Femur (tissue), 1 donor: Measurements from ENCODE around the gene RASSF4.
"Not testable (repeated sequence)": the region's sequence is repeated elsewhere in the genome, so short reads cannot be mapped to it uniquely, and the experiment has no call there.

Source experiments
- DNase-seq: peaks from one replicate; pipeline ENCODE4 v3.0.0-alpha.2; 2017

The RASSF4 gene

DNA sequence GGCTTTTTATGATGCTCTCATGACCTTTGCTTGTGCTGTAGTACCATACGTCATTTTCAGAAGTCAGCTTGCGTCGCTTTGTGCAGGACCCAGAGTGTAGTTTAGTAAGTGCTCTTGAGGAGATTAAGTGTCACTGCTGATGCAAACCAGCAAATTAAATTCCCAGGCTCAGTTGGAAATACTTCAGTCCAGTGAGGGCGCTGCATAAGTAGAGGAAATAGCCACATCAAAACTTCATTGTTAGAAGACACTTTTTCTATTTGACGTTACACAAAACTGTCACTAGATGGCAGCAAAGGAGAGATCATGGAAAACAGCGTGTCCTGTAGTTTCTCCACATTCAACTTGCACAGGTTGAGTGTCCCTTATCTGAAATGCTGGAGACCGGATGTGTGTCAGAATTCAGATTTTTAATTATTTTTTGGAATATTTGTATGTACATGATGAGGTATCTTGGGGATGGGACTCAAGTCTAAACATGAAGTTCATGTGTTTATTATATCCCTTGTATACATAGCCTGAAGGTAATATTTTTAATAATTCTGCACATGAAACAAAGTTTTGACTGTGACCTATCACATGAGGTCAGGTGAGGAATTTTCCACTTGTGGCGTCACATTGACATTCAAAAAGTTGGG, 49.0 kb downstream of the RASSF4 start:
- peak; percentile 60 for DNase-seq

DNA sequence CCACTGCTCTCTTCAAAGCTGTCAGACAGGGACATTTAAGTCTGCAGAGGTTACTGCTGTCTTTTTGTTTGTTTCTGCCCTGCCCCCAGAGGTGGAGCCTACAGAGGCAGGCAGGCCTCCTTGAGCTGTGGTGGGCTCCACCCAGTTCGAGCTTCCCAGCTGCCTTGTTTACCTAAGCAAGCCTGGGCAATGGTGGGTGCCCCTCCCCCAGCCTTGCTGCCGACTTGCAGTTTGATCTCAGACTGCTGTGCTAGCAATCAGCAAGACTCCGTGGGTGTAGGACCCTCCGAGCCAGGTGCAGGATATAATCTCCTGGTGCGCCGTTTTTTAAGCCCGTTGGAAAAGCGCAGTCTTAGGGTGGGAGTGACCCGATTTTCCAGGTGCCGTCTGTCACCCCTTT, 55.0 kb downstream of the RASSF4 start:
- not testable (repeated sequence) for DNase-seq

GRCh38 chr10:45015590-45015989, 56.0 kb downstream of the RASSF4 start:
- no peak for DNase-seq

DNA sequence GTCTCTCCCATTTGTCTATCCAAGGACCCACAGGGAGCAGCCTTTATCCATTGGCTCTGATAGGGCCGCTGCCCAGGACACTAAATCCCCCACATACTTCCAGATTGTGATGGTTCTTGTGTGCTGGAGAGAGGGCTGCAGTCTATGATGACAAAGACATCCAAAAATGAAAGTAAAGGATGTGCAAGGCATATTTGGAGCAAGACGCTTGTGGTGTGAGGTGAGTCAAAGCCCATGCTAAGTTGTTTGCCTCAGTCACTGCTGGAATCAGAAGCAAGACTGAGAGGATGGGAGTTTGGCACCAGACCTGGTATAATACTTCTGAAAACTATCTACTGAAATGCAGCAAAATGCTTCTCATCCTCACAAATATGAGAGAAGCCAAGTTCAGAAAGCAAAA, 63.8 kb downstream of the RASSF4 start:
- DNase-seq: no peak

- no peak for DNase-seq
These were observed 74.7 kb downstream of the RASSF4 start for GRCh38 chr10:45034301-45034700.

GRCh38 chr10:45035673-45036072, 76.1 kb downstream of the RASSF4 start:
- DNase-seq: no peak

- DNase-seq: no peak
These were observed 81.4 kb downstream of the RASSF4 start for GRCh38 chr10:45040921-45041542.

DNA sequence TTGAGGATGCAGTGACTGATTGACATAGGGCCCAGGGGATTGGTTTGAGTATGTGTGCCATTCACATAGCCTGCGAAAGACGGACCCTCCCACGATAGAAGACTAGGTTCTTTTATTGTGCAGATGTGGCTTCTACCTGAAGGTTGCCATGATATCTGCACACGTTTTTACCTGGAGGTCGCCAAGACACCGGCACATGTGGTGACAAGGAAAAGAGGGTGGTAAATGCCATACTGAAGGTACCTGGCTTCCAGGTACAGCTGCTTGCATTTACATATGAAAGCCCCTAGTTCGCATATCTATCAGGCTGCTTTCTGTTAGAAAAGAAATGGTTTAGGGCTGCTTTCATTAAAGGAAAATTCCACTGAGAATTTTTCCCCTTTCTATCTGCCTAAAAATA, 84.7 kb downstream of the RASSF4 start:
- no peak for DNase-seq
